ENCODE results near the gene CSPG5.
A peak's percentile ranks its signal among the peaks of the same experiment; 100 is the strongest.

Gene CSPG5

GRCh38 chr3:47578691-47579632 is at the start of gene CSPG5:
Gene CSPG5 (minus strand): TSS chr3:47578865. CDS start chr3:47578693, 172 bp downstream.
- ATAC-seq: peak; percentile 39 to 44

- no peak for ATAC-seq
Measured at GRCh38 chr3:47628426-47628825, 49.8 kb upstream of the CSPG5 start.

- ATAC-seq: no peak
Measured at GRCh38 chr3:47622671-47623461, 44.2 kb upstream of the CSPG5 start.

GRCh38 chr3:47617086-47618010 is 38.7 kb upstream of the CSPG5 start:
- no peak for ATAC-seq

GRCh38 chr3:47614788-47615187 is 36.1 kb upstream of the CSPG5 start:
- ATAC-seq: peak in 1 of 2 donors; percentile 36

GRCh38 chr3:47613722-47614121 is 35.1 kb upstream of the CSPG5 start:
- ATAC-seq: no peak

- ATAC-seq: no peak
Measured at GRCh38 chr3:47612879-47613278, 34.2 kb upstream of the CSPG5 start.

GRCh38 chr3:47612178-47612577 is 33.5 kb upstream of the CSPG5 start:
- ATAC-seq: no peak

- ATAC-seq: no peak
Measured at GRCh38 chr3:47611576-47611975, 32.9 kb upstream of the CSPG5 start.

GRCh38 chr3:47610583-47610982 is 31.9 kb upstream of the CSPG5 start:
- ATAC-seq: no peak

GRCh38 chr3:47607335-47607734 is 28.7 kb upstream of the CSPG5 start:
- ATAC-seq: no peak

GRCh38 chr3:47606165-47606564 is 27.5 kb upstream of the CSPG5 start:
- ATAC-seq: no peak

GRCh38 chr3:47605652-47606051 is 27.0 kb upstream of the CSPG5 start:
- peak in 1 of 2 donors; percentile 20 for ATAC-seq

GRCh38 chr3:47604145-47604544 is 25.5 kb upstream of the CSPG5 start:
- ATAC-seq: no peak

GRCh38 chr3:47603332-47603731 is 24.7 kb upstream of the CSPG5 start:
- no peak for ATAC-seq

- no peak for ATAC-seq
Measured at GRCh38 chr3:47601281-47601680, 22.6 kb upstream of the CSPG5 start.

- no peak for ATAC-seq
Measured at GRCh38 chr3:47594792-47595191, 16.1 kb upstream of the CSPG5 start.

- no peak for ATAC-seq
Measured at GRCh38 chr3:47592066-47592795, 13.6 kb upstream of the CSPG5 start.

GRCh38 chr3:47590216-47590615 is 11.6 kb upstream of the CSPG5 start:
- ATAC-seq: no peak

- ATAC-seq: no peak
Measured at GRCh38 chr3:47588587-47588986, 9.9 kb upstream of the CSPG5 start.

- no peak for ATAC-seq
Measured at GRCh38 chr3:47588053-47588452, 9.4 kb upstream of the CSPG5 start.

GRCh38 chr3:47586746-47587145 is 8.1 kb upstream of the CSPG5 start:
- ATAC-seq: no peak
